HepG2 (cell line): ENCODE data around the gene MATR3. TPM values are rescaled to one million over a fixed set of nuclear protein-coding genes. Genes with fewer than 3 reads are reported as not detected.

Source experiments
- CCAR2 ChIP-seq: fragments of 200-400 bp; formaldehyde crosslinking; optimal IDR thresholded peaks from 2 replicates; pipeline ENCODE3; 2018; ENCODE audit warnings: low read depth, mild to moderate bottlenecking, low read length, moderate library complexity
- CSRNP1 ChIP-seq: sonication (generic); formaldehyde crosslinking; IDR thresholded peaks from 2 replicates; pipeline ENCODE4 v1.8.1; 2023; ENCODE audit warnings: mild to moderate bottlenecking, missing genetic modification reagents
- E2F1 ChIP-seq: sonication (generic); formaldehyde crosslinking; IDR thresholded peaks from 2 replicates; pipeline ENCODE4 v1.5.0; 2020; ENCODE audit warnings: missing genetic modification reagents
- FOSL2 ChIP-seq: sonication (generic); formaldehyde crosslinking; IDR thresholded peaks from 2 replicates; pipeline ENCODE4 v1.4.0; 2020; ENCODE audit warnings: missing genetic modification reagents
- IKZF5 ChIP-seq: IDR thresholded peaks from 2 replicates; pipeline ENCODE4 v1.6.1; 2018; ENCODE audit warnings: missing genetic modification reagents, mild to moderate bottlenecking, missing compliant biosample characterization
- KDM1A ChIP-seq: IDR thresholded peaks from 2 replicates; pipeline ENCODE4 v1.6.1; 2016; ENCODE audit warnings: missing compliant biosample characterization
- MLLT10 ChIP-seq: sonication (generic); formaldehyde crosslinking; IDR thresholded peaks from 2 replicates; pipeline ENCODE4 v1.4.0; 2020; ENCODE audit warnings: missing genetic modification reagents
- PAWR ChIP-seq: sonication (generic); formaldehyde crosslinking; IDR thresholded peaks from 2 replicates; pipeline ENCODE4 v1.4.0; 2020; ENCODE audit warnings: missing genetic modification reagents, mild to moderate bottlenecking, borderline replicate concordance
- PRDM10 ChIP-seq: sonication (generic); formaldehyde crosslinking; IDR thresholded peaks from 2 replicates; pipeline ENCODE4 v1.4.0; 2020; ENCODE audit warnings: low read depth, missing genetic modification reagents
- TBX2 ChIP-seq: sonication (generic); formaldehyde crosslinking; IDR thresholded peaks from 2 replicates; pipeline ENCODE4 v1.5.0; 2020; ENCODE audit warnings: missing genetic modification reagents, mild to moderate bottlenecking, borderline replicate concordance
- ZHX2 ChIP-seq, 2 experiments: sonication (generic) in 1 of 2; formaldehyde crosslinking in 1 of 2; IDR thresholded peaks; 2 replicates each; pipeline versions ENCODE4 v1.6.1 to v1.9.0; 2014 to 2022; ENCODE audit warnings: antibody characterized with exemption in 1 of 2, borderline replicate concordance in 1 of 2, inconsistent platforms in 1 of 2, low read depth in 1 of 2, missing genetic modification reagents in 1 of 2
- ZNF292 ChIP-seq: sonication (generic); formaldehyde crosslinking; IDR thresholded peaks from 2 replicates; pipeline ENCODE4 v1.8.1; 2022; ENCODE audit warnings: mild to moderate bottlenecking, low read depth, missing genetic modification reagents, borderline replicate concordance
- ZNF331 ChIP-seq: sonication (generic); formaldehyde crosslinking; IDR thresholded peaks from 2 replicates; pipeline ENCODE4 v1.4.0; 2020; ENCODE audit warnings: missing genetic modification reagents
- ZNF44 ChIP-seq: sonication (generic); formaldehyde crosslinking; IDR thresholded peaks from 2 replicates; pipeline ENCODE4 v1.5.1; 2020; ENCODE audit warnings: mild to moderate bottlenecking, missing genetic modification reagents
- polyA plus RNA-seq, 8 experiments: library from polyadenylated mRNA; depleted of rRNA in 3 of 8; stranded (reverse) in 7 of 8; unstranded in 1 of 8; fragments of >200 nt; fragmentation: Illumina TruSeq in 4 of 8; extraction: Trizol in 4 of 8; gene quantifications; 2 replicates each; pipeline versions ENCODE4 v1.2.1 to v1.2.3, GENCODE V29; 2011 to 2016; ENCODE audit warnings: low read depth in 4 of 8, missing spikeins in 1 of 8, mixed read lengths in 1 of 8; ENCODE audit not compliant: insufficient read depth in 1 of 8
- total RNA-seq, 5 experiments: library from RNA; depleted of rRNA; stranded (reverse); fragments of >200 nt; fragmentation: Illumina TruSeq; extraction: Trizol; gene quantifications; 2 replicates each; pipeline ENCODE4 v1.2.3, GENCODE V29; 2016; ENCODE audit warnings: low read depth in 1 of 5

Gene MATR3
- total and polyA plus RNA-seq, 2 of the 13 experiments (the other 11 are each of a cell fraction or from before 2014, with no cell fraction given) = 94.2 to 341 TPM

DNA sequence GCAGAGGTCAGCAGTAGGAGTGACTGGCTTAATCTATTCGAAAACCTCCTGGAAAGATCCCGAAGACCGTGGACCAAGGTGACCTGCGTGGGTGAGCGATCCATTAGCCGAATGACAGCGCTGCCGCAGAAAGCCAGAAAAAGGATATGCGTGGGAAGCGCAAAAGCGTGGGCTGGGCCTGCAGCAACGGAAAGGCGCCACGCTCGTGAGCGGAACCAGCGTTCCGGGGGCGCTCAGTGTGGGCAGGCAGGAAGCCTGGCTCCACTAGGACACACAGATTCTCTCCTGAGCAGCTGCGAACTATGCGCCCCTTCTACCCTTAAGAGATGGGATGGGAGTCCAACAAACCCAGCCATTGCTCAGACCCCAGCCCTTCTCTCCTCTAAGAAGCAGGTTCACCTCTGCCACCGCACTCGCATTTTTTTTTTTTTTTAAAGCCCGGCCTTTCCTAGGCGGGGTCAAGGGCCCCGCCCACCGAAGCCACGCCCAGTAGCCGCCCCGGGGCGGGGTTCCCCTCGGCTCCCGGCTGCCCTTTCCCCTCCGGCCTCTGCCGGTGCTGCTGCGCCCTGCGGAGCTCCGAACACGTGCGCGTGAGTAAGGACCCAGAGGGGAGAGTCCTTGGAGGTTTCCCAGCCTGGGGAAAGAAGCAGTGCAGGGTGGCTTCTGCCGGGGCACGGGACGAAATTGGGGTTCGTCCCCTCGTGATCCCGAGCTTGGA is 19.8 kb upstream of the MATR3 start (continued):
- no peak for TF ChIP-seq ZHX2 (IDR thresholded peaks at IDR 0.05; ENCODE audit: low read depth)
- TF ChIP-seq ZHX2 (CRISPR knock-in tag; IDR thresholded peaks at IDR 0.05; ENCODE audit: borderline replicate concordance) = no peak
- no peak for TF ChIP-seq ZNF44 (CRISPR knock-in tag)
- no peak for TF ChIP-seq KDM1A
- 0 out of 2 replicates have a peak, but pooled peaks have one; percentile 40 for TF ChIP-seq PRDM10 (CRISPR knock-in tag)
- peak; percentile 42; the same call in 1 of the 2 replicates for TF ChIP-seq ZNF331
- peak; percentile 71; the same call in 1 of the 2 replicates for TF ChIP-seq IKZF5 (CRISPR knock-in tag)
- TF ChIP-seq ZNF292 = peak; percentile 66
- no peak for TF ChIP-seq E2F1
- TF ChIP-seq CCAR2 = no peak
- 0 out of 2 replicates have a peak, but pooled peaks have one; percentile 20 for TF ChIP-seq PAWR (CRISPR knock-in tag)
- TF ChIP-seq TBX2 (CRISPR knock-in tag) = peak; percentile 63
- TF ChIP-seq FOSL2 (CRISPR knock-in tag) = peak; percentile 58; the same call in 1 of the 2 replicates
- no peak for TF ChIP-seq MLLT10
- 0 out of 2 replicates have a peak, but pooled peaks have one; percentile 54 for TF ChIP-seq CSRNP1 (CRISPR knock-in tag)
